GM21825 (cell line): Measurements from ENCODE around the gene DIRAS1.
A peak's percentile ranks its signal among the peaks of the same experiment; 100 is the strongest.
"Not testable (repeated sequence)": the region's sequence is repeated elsewhere in the genome, so short reads cannot be mapped to it uniquely, and the experiment has no call there.

Source experiments
- ATAC-seq: cut with Tn5 transposase; IDR thresholded peaks from one replicate; pipeline ENCODE4 v1.9.1; 2021; ENCODE audit warnings: mild to moderate bottlenecking, moderate library complexity; ENCODE audit not compliant: unreplicated experiment

DIRAS1 gene

DNA sequence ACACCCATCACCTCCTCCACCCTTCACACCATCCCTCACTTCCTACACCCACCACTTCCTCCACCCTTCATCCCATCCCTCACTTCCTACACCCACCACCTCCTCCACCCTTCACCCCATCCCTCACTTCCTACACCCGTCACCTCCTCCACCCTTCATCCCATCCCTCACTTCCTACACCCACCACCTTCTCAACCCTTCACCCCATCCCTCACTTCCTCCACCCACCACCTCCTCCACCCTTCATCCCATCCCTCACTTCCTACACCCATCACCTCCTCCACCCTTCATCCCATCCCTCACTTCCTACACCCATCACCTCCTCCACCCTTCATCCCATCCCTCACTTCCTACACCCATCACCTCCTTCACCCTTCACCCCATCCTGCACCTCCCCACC lies 7.1 kb downstream of the DIRAS1 start:
- not testable (repeated sequence) for ATAC-seq

DNA sequence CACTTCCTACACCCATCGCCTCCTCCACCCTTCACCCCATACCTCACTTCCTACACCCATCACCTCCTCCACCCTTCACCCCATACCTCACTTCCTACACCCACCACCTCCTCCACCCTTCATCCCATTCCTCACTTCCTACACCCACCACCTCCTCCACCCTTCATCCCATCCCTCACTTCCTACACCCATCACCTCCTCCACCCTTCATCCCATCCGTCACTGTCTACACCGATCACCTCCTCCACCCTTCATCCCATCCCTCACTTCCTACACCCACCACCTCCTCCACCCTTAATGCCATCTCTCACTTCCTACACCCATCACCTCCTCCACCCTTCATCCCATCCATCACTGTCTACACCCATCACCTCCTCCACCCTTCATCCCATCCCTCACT lies 8.0 kb downstream of the DIRAS1 start:
- ATAC-seq: not testable (repeated sequence)

DNA sequence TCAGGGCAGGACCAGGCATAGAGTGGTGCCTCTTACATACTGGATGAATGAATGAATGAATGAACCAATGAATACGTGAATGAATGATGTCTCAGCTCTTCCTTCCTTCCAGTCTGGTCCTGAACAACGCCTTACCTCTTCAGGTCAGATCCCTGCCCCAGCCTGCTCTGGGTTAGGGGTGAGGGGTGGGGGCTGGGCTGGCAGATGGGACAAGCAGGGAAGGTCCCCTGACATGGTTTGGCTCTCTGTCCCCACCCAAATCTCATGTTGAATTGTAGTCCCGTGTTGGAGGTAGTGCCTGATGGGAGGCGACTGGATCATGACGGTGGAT lies 9.3 kb downstream of the DIRAS1 start:
- no peak for ATAC-seq

DNA sequence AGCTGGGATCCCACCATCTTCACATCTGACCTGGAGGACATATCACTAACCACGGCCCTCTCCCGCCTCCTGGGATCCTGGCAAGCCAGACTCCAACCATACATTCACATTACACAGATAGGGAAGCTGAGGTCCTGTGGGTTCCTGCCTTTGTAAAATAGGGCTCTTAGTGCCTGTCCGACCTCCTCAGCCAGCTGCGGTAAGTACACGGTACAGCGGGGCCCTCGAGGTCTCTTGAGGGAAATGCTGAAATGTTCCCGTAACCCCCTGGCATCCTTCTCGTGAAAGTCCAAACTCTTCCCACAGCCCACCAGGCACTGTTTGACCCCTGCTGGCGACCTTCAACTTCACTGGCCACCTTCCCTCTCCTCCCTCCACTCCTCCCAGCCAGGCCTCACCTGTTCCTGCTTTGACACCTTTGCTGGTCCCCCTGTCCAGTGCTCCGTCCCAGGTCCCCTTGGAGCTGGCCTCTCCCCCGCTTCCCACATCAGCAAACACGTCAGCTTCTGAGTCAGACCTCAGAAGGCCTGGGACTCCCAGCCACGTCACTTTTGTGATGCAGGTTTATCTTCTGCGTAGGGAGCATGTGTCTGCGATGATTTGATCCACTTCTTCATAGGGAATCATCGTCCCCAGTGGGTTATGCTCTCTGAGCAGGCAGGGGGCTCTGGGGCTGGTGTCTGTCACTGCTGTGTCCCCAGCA lies 9.8 kb downstream of the DIRAS1 start:
- ATAC-seq: no peak

DNA sequence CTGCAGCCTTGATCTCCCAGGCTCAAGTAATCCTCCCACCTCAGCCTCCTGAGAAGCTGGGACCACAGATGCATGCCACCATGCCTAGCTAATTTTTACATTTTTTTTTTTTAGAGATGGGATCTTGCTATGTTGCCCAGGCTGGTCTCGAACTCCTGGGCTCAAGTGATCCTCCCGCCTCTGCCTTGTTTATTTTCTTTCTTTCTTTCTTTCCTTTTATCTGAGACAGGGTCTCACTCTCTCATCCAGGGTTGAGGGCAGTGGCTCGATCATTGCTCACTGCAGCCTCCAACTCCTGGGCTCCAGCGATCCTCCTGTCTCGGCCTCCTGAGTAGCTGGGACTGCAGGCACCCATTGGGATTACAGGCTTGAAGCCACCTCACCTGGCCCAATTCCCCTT lies 14.9 kb downstream of the DIRAS1 start:
- ATAC-seq: no peak

DNA sequence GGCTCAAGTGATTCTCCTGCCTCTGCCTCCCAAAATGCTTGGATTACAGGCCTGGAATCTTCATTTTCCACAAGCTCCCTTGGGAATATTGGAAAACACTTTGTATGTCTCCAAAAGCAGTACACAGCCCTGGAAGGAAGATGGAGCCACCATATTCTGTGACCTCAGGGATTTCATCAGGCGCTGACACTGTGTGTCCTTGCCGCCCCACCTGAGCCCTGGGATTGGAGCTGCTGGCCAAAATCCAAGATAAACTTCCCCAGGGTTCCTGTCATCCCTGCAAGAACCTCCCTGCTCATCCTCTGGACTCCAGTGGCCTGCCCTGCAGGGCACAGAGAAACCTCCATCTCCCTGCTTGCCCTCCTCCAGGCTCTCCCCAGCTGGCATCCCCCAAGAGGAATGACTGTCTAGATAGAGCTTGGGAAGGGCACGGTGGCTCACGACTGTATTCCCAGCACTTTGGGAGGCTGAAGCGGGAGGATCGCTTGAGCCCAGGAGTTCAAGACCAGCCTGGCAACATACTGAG lies 17.4 kb downstream of the DIRAS1 start:
- ATAC-seq: no peak

DNA sequence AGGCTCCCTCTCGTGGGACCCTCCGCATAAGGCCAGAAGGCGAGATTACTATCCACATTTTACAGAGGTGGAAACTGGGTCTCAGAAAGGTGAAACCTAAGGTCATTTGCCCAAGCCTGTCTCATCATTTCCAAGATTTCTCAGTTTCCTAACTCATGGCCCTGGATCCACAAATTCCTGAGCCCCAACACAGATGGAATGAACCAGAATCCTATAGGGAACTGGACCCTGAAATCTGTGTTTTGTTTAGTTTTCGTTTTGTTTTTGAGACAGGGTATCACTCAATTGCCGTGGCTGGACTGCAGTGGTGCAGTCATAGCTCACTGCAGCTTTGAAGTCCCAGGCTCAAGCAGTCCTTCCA lies 18.1 kb downstream of the DIRAS1 start:
- ATAC-seq: no peak

DNA sequence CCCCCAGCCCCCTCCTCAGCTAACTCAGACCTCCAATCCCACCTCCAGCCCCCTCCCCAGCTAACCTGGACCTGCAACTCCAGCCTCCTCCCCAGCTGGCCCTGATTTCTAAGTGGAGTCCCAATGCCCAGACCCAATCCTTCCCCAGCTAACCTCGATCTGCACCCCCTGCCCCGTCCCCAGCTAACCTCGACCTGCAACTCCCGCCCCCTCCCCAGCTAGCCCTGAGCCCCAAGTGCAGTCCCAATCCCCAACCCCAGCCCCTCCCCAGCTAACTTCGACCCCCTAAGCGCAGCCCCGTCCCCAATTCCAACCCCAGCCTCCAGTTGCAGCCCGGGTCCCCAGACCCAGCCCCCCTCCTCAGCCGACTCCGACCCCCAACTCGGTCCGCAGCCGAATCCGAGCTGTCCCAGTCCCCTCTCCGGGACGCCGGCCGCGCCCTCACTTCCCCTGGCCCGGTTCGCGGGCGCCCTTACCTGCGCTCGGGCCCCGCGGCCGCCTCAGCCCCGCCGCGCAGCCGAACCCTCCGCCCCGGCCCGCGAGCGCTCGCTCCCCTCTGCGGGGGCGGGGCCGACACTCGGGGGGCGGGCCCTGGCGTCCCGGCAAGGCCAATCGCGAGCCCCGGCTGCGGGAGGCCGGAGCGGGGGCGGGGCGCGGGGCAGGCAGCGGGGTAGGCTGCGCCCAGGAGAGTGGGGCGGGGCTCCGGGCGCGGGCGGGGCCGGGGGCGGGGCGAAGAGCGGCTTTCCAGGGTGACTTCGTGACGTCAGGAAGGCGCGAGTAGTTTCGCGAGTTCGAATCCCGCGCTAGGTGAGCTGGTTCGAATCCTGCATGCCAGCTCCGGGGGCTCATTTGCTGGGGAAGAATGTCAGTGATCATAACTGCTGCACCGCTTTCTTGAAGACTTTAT lies 18.7 kb downstream of the DIRAS1 start, which contains the start of gene GNG7:
TSS of gene GNG7 (minus strand) at position 525 of the 907 bp plus-strand sequence. CDS start 182,006 bp downstream, outside the sequence.
- ATAC-seq: peak; percentile 65

DNA sequence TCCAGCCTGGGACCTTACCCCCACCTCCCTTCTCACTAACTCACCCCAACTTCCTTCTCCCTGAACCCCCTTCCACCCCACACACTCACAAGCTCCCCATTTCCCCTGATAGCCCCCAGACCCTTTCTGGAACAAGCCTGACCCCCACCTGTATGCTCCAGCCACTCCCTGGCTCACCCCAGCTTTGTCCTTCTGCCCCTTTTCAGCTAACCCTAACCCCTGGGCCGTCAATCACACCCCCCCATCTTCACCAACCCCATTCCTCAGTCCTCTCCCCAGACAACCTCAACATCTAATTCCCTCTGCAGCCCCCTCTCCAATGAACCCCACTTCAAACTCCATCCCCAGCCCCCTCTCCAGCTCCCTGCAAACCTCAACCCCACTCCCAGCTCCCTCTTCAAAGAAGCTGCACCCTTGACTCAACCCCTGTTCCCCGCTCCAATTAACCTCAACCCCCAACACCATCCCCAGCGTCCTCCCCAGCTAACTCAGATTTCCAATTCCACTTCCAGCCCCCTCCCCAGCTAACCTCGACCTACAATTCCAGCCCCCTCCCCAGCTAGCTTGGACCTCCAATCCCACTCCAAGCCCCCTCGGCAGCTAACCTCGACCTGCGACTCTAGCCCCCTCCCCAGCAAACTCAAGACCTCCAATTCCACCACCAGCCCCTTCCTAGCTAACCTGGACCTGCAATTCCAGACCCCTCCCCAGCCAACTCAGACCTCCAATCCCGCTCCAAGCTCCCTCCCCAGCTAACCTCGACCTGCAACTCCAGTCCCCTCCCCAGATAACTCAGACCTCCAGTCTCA lies 19.6 kb downstream of the DIRAS1 start:
- no peak for ATAC-seq

DNA sequence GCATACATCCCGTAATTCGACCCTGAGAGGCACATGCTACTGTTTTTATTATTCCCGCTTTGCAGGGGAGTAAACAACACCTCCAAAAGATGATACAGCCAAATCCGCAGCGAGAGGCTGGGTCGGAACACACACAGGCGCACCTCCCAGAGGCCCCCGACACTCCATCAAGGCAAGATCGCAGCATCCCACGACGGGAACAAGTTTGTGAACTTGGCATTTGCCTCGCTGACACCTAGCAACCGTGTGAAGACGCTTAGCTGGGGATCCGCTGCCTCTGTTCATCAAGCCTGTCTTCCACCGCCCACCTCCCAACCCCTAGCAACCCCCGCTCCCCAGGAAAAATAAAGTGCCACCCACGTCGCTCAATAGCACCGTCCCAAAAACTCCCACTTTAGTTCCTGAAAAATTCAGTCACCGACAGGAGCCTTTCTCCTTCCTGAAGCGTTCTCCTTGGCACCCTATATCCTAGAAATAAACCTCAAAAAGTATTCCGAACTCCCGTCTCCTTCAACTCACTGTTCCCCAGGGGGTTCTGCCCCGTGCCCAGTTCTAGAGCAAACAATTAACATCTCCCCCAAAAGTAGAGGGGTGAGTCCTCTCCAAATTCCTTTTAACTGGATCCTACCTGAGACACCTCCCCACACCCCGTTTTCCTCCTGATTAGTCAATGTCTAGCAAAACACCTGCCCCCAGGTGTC lies 20.4 kb downstream of the DIRAS1 start:
- no peak for ATAC-seq

DNA sequence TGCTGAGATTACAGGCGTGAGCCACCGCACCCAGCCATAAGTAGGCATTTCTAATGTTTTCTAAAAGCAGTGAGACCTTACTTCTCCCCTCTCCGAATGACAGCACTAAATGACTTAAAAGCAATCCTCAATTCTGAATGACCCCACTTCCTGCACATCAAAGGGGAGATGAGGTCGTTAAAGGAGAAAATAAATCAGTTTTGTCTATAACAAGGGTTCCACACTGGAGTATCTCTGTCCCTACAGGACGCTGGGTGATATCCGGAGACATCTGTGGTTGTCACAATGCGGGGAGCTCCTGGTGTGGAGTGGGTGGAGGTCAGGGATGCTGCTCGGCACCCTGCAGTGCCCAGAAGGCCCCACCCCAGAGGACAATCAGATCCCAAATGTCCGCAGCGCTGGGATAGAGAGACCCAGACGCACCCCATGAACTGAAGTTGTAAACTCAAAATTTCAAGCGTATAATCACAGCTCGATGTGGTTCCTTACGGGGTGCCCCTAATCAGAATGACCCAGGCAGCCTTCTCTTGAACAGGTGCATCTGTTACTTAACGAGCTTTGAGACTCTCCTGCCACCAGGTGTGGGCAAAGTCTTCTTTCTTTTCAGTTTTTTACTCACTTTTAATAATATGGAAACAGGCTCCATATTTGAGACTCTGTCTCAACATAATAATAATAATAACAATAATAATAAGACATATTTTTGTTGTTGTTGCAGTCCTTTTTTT lies 21.6 kb downstream of the DIRAS1 start:
- ATAC-seq: no peak

DNA sequence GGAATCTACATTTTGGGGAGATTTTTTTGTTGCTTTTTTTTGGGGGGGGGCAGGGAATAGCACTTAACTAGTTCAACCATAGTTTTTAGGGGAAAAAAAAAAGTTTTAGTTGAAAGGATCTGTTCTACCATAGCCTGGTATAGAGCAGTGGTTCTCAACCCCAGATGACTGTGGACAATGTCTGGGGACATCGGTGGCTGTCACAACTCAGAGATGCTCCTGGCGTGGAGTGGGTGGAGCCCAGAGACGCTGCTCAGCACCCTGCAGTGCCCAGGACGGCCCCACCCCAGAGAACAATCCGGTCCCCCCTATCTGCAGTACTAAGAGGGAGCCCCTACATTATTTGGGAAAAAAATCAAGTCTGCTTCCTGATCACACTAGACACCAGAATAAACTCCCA lies 27.0 kb downstream of the DIRAS1 start:
- ATAC-seq: no peak

DNA sequence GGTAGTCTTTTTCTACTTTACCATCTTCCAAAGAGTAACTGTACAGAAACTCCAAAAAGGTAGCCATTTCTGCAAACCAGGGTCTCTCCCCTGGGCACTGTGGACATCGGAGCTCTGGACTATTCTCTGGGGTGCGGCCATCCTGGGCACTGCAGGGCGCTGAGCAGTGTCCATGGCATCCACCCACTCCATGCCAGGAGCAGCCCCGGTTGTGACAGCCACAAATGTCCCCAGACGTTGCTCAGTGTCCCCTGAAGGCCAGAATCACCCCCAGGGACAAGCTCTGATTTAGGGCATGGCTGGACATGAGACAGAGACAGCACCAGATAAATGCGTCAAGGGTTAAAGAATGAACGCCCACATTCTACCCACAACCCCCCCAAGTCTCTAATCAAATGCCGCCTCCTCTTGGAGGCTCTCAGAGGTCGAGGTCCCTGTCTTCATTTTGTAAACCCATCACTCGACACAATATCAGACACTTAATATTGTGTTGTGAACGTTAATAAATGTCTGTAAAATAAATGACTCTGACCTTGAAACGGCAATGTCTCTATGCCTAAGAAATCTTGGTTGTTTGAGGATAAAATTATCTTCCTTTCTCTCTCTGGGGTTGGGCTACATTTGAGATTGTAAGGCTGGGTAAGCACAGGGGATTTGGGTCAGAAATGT lies 27.5 kb downstream of the DIRAS1 start:
- ATAC-seq: no peak

DNA sequence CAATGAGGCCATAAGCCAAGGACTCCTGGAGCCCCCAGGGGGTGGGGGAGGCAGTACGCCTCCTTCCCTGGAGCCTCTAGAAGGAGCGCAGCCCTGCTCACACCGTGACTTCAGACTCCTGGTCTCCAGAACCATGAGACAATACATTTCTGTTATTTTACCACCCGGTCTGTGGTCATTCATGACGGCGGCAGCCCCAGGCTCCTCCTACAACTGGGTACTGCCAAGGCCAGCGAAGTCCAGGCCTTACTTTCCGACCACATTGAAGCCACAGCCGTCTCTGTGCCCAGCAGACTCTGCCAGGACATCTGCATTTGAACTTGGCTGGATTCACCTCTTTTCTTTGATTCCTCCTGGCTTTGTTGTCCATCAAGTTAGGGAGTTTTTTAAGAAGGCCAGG lies 29.2 kb downstream of the DIRAS1 start:
- no peak for ATAC-seq

DNA sequence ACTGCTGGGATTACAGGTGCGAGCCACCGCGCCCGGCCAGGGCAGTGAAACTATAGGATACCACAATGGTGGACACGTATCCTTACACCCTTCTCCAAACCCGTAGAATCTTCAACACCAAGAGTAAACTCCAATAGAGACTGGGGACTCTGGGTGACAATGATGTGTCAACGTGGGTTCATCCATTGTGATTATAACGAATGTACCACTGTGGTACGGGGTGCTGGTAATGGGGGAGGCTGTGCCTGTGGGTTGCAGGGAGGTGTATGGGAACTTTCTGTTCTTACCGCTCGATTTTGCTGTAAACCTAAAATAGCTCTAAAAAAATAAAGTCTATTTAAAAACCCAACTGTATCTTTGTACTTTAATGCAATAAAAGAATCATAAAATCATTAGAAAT lies 30.3 kb downstream of the DIRAS1 start:
- ATAC-seq: no peak

DNA sequence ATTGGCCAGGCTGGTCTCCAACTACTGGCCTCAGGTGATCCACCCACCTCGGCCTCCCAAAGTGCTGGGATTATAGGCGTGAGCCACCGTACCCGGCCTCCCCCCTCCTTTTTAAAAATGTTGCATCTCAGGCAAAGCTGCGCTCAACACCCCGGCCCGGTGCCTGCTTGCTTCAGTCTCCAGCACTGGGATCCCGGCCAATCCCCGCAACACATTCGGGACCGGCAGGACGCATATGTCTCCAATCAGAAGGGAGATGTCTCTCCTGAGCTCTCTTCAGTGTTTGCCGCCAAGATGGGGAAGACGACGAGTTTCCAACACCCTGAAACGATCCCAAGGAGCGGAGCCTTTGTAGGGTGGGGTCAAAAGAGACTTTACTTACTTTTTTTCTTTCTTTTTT lies 34.8 kb downstream of the DIRAS1 start:
- ATAC-seq: no peak

DNA sequence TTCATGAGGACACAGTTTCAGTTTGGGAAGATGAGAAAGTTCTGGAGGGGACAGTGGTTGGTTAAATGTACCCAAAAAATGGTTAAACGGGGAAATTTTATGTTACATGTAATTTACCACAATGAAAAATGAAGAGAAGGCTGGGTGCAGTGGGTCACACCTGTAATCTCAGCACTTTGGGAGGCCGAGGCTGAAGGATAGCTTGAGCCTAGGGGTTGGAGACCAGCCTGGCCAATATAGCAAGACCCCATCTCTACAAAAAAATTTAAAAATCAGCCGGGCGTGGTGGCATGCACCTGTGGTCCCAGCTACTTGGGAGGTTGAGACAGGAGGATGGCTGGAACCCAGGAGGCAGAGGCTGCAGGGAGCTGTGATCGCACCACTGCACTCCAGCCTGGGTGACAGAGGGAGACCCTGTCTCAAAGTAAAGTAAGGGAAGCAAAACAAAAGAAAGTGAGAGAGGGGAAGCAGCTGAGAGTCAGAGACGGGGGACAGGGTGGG lies 35.9 kb downstream of the DIRAS1 start:
- no peak for ATAC-seq

DNA sequence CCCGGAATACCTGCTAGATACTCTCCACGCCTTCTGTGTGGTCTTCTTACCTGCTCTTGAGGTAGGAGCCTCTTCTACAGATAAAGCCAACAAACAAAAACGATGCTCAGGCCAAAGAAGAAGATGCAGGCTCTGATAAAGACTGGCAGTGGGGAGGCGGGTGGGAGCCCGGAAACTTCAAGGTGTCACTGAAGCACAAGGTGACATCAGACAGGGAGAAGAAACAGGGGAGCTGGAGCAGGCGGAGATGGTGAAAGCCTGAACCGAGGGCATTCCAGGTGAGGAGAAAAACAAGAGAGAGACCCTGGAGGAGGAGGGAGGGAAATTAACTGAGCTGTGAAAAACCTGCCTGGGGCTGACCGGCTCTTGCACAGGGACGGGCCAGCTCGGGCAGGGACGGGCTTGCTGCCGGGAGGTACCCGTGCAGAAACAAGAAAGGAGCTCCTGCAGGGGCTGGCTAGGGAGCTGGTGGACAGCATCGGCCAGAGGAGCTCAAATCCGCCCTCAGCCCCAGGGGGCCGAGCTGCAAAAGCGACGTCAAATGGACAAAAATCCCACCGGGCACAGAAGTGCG lies 37.7 kb downstream of the DIRAS1 start:
- no peak for ATAC-seq

DNA sequence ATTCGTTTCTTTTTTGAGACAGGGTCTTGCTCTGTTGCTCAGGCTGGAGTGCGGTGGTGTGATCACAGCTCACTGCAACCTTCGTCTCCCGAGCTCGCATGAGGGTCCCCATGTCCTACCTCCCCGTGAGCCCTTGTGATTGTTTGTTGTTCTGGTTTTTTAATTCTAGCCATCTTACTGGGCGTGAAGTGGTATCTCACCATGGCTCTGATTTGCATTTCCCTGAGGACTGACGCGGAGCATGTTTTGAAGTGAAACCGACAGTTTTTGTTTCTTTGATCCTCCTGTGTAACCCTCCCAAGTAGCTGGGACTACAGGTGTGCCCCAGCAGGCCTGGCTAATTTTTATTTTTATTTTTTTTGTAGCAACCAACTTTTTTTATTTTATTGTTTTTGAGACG lies 40.4 kb downstream of the DIRAS1 start:
- no peak for ATAC-seq
